Breast epithelium (tissue), 4 donors: ENCODE results near the gene GPATCH2. TPM values are rescaled to one million over a fixed set of nuclear protein-coding genes. Genes with fewer than 3 reads are reported as not detected.
"Not testable (repeated sequence)": the region's sequence is repeated elsewhere in the genome, so short reads cannot be mapped to it uniquely, and the experiment has no call there.

Source experiments
- DNase-seq, 2 donors: peaks; one replicate each; pipeline ENCODE4 v3.0.0-alpha.2; 2019; ENCODE audit warnings: low spot score in 2 of 2
- H3K27ac ChIP-seq, 2 donors: fragments of 200-600 bp; sonication (generic) in 1 of 2; one replicate each; pipeline ENCODE4 v1.5.1; 2016 to 2019; ENCODE audit warnings: mild to moderate bottlenecking in 1 of 2
- H3K27me3 ChIP-seq, 2 donors: fragments of 200-600 bp; sonication (generic) in 1 of 2; one replicate each; pipeline versions ENCODE4 v1.5.1 to v1.6.0; 2017 to 2019; ENCODE audit warnings: control low read depth in 1 of 2, mild to moderate bottlenecking in 1 of 2
- H3K36me3 ChIP-seq: fragments of 200-600 bp; one replicate; pipeline ENCODE4 v1.5.1; 2019
- H3K4me1 ChIP-seq, 2 donors: fragments of 200-600 bp; sonication (generic); one replicate each; pipeline ENCODE4 v1.5.1; 2016 to 2019; ENCODE audit warnings: control low read depth in 1 of 2
- H3K4me3 ChIP-seq, 3 donors: fragments of 200-600 bp; sonication (generic); 1 replicate in 2 of 3; 2 replicates in 1 of 3; pipeline ENCODE4 v1.5.1; 2016 to 2019; ENCODE audit warnings: mild to moderate bottlenecking in 3 of 3, moderate library complexity in 2 of 3
- H3K9me3 ChIP-seq, 2 donors: fragments of 200-600 bp; sonication (generic) in 1 of 2; one replicate each; pipeline ENCODE4 v1.5.1; 2016 to 2019; ENCODE audit warnings: control low read depth in 1 of 2
- CTCF ChIP-seq, 3 donors: fragments of 450-650 bp; IDR thresholded peaks; one replicate each; pipeline ENCODE4 v1.5.1; 2016 to 2017; ENCODE audit warnings: antibody characterized with exemption in 3 of 3, mild to moderate bottlenecking in 3 of 3, moderate library complexity in 3 of 3
- POLR2A ChIP-seq: fragments of 450-650 bp; IDR thresholded peaks from one replicate; pipeline ENCODE4 v1.6.1; 2016; ENCODE audit warnings: antibody characterized with exemption, mild to moderate bottlenecking, moderate library complexity
- POLR2AphosphoS5 ChIP-seq, 3 donors: sonication (generic); formaldehyde crosslinking; IDR thresholded peaks; one replicate each; pipeline ENCODE4 v1.6.1; 2017; ENCODE audit warnings: antibody characterized with exemption in 3 of 3
- intact Hi-C: fragments of 100-400 bp; cut with DNase I; formaldehyde crosslinking; loops from one replicate; pipeline ENCODE4 v1.15.1; 2023; ENCODE audit warnings: low total_unique reads
- total RNA-seq, 3 donors: library from RNA; depleted of rRNA; stranded (reverse); fragments of >200 nt; gene quantifications; one replicate each; pipeline ENCODE4 v1.1.0, GENCODE V29; 2016

Gene GPATCH2
- total RNA-seq, 3 donors from 2014 or later: 12.0 to 29.3 (median 23.9) TPM

DNA sequence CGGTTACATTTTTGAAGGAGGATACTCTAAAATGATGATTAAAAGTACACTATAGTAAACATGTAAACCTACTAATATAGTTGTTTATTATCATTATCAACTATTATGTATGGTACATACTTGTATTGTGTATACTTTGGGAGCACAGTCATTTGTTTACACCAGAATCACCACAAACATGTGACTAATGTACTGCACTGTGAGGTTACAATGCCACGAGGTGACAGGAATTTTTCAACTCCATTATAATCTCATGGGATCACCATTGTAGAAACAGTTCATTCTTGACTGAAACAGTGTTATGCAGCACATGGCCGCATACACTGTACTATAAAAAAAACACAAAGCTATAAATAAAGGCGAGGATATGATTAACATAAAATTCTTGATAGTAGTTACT, 44.3 kb downstream of the GPATCH2 start:
- intact Hi-C loops: no loop called here
- H3K36me3 ChIP-seq: no peaks in the 10 kb centered on the region
- DNase-seq: no peak
- H3K27ac ChIP-seq: no peak overlapping the region
- H3K27me3 ChIP-seq: no peaks in the 10 kb centered on the region
- H3K9me3 ChIP-seq: no peaks in the 10 kb centered on the region
- TF ChIP-seq POLR2A: no peak
- TF ChIP-seq CTCF (IDR thresholded peaks at IDR 0.05): no peak
- no peak for TF ChIP-seq POLR2AphosphoS5 (IDR thresholded peaks at IDR 0.05)
- no peaks in the 10 kb centered on the region for H3K4me1 ChIP-seq
- H3K4me3 ChIP-seq: no peak overlapping the region

DNA sequence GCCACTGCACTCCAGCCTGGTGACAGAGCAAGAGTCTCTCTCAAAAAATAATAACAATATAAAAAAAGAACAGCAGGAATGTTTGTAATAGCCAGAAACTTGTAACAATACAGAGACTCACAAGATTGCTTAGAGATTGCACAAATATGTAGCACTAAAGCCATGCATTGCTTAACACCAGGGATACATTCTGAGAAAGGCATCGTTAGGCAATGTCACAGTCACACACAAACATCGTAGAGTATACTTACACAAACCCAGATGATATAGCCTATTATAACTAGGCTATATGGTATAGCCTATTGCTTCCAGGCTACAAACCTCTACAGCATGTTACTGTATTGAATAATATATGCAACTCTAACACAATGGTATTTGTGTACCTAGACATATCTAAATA, 45.3 kb downstream of the GPATCH2 start:
- Histone ChIP-seq H3K4me3 (no peak overlapping the region), H3K27me3 (no peaks in the 10 kb centered on the region), H3K36me3 (no peaks in the 10 kb centered on the region), H3K9me3 (no peaks in the 10 kb centered on the region), H3K27ac (no peak overlapping the region), H3K4me1 (no peaks in the 10 kb centered on the region)
- no peak for DNase-seq
- intact Hi-C loops: no loop called here
- TF ChIP-seq POLR2A (no peak), POLR2AphosphoS5 (IDR thresholded peaks at IDR 0.05) (no peak), CTCF (IDR thresholded peaks at IDR 0.05) (no peak)

- H3K27me3 ChIP-seq, H3K4me1 ChIP-seq, intact Hi-C loops, H3K9me3 ChIP-seq, DNase-seq, H3K36me3 ChIP-seq, H3K27ac ChIP-seq, H3K4me3 ChIP-seq: not testable (repeated sequence)
These were observed 46.5 kb downstream of the GPATCH2 start for GRCh38 chr1:217584286-217584811.

DNA sequence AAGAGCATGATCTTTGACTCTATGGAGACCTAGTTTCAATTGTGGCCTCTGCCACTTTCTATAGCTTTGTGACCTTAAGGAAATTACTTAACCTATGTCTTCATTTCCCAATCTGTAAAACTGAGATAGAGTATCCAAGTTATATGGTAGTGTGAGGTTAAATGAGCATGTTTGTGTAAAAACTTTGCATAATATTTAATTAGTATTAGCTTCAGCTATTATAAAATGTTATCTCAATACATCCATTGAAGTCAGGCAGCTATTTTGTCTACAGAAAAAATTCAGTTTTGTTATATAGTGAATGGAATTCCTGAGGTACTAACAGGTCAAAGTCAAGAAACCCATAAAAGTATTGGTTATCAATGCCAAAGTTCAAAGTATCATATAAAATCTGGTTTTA, 53.6 kb downstream of the GPATCH2 start:
- intact Hi-C loops: no loop called here
- no peak for DNase-seq
- no peaks in the 10 kb centered on the region for H3K27me3 ChIP-seq
- H3K36me3 ChIP-seq: no peaks in the 10 kb centered on the region
- no peaks in the 10 kb centered on the region for H3K4me1 ChIP-seq
- TF ChIP-seq CTCF (IDR thresholded peaks at IDR 0.05) (no peak), POLR2A (no peak), POLR2AphosphoS5 (IDR thresholded peaks at IDR 0.05) (no peak)
- no peak overlapping the region for H3K4me3 ChIP-seq
- H3K9me3 ChIP-seq: no peaks in the 10 kb centered on the region
- H3K27ac ChIP-seq: no peak overlapping the region

- TF ChIP-seq CTCF (IDR thresholded peaks at IDR 0.05) (no peak), POLR2A (no peak), POLR2AphosphoS5 (IDR thresholded peaks at IDR 0.05) (no peak)
- Histone ChIP-seq H3K4me3 (no peak overlapping the region), H3K9me3 (no peaks in the 10 kb centered on the region), H3K36me3 (no peaks in the 10 kb centered on the region), H3K4me1 (no peaks in the 10 kb centered on the region), H3K27me3 (no peaks in the 10 kb centered on the region), H3K27ac (no peak overlapping the region)
- intact Hi-C loops: no loop called here
- DNase-seq: no peak
These were observed 56.5 kb downstream of the GPATCH2 start for GRCh38 chr1:217574265-217574949.
